ENCODE results near the gene MPZL3. TPM values are rescaled to one million over a fixed set of nuclear protein-coding genes. Genes with fewer than 3 reads are reported as not detected.

Gene MPZL3
- total RNA-seq, 1 experiment from 2014 or later: 8.7 TPM

- no peaks in the 10 kb centered on the region for H4K20me1 ChIP-seq (ENCODE audit: insufficient read depth)
- no peak for DNase-seq (ENCODE audit: low read depth, low spot score)
- BruUV-seq (replicated peaks): no TSS peak
- no peak for TF ChIP-seq MAX (IDR thresholded peaks at IDR 0.05)
- H3K36me3 ChIP-seq (ENCODE audit: control insufficient read depth in 1 of 2, insufficient read depth in 2 of 2, low read length in 2 of 2): no peaks in the 10 kb centered on the region
- H3K4me3 ChIP-seq (replicated peaks in 1 of 2; ENCODE audit: low read depth in 1 of 2, low read length in 2 of 2): no peak overlapping the region
- no peak overlapping the region for H3K9ac ChIP-seq (ENCODE audit: low read length)
- no peaks in the 10 kb centered on the region for H3K4me1 ChIP-seq (ENCODE audit: control insufficient read depth in 1 of 2, insufficient read depth in 2 of 2, low read length in 2 of 2)
- H3K27ac ChIP-seq (ENCODE audit: low read depth, low read length): no peak overlapping the region
- intact Hi-C loops (cut with micrococcal nuclease): no loop called here
- CTCF ChIA-PET: no interaction called here
- H3K27me3 ChIP-seq (ENCODE audit: insufficient read depth, low read length): peaks cover 3% of the 10 kb centered on the region; the same call in 1 of the 2 replicates
- no peak for ATAC-seq
- POLR2A ChIA-PET: no interaction called here
- H2AFZ ChIP-seq (ENCODE audit: low read depth, low read length, poor library complexity, severe bottlenecking): no peak overlapping the region
- RAD21 ChIA-PET (ENCODE audit: low non-redundant PET in 1 of 2, low total read pairs in 2 of 2, uncharacterized antibody in 2 of 2, unreplicated experiment in 2 of 2): no interaction called here
- no peaks in the 10 kb centered on the region for H3K9me3 ChIP-seq (ENCODE audit: control insufficient read depth in 1 of 2, insufficient read depth in 1 of 2, low read depth in 1 of 2, low read length in 2 of 2)
- no peaks in the 10 kb centered on the region for H3K79me2 ChIP-seq (ENCODE audit: insufficient read depth, low read length)
- H3K9me2 ChIP-seq (ENCODE audit: insufficient read depth): no peaks in the 10 kb centered on the region
- H3K4me2 ChIP-seq (ENCODE audit: low read length): no peak overlapping the region
Measured at GRCh38 chr11:118219244-118219643, 32.9 kb downstream of the MPZL3 start.

GRCh38 chr11:118217575-118217974 lies 34.6 kb downstream of the MPZL3 start:
- Histone ChIP-seq H3K79me2 (ENCODE audit: insufficient read depth, low read length) (no peaks in the 10 kb centered on the region), H2AFZ (ENCODE audit: low read depth, low read length, poor library complexity, severe bottlenecking) (no peak overlapping the region), H3K9ac (ENCODE audit: low read length) (no peak overlapping the region), H3K4me3 (replicated peaks in 1 of 2; ENCODE audit: low read depth in 1 of 2, low read length in 2 of 2) (no peak overlapping the region), H3K9me2 (ENCODE audit: insufficient read depth) (no peaks in the 10 kb centered on the region), H3K36me3 (ENCODE audit: control insufficient read depth in 1 of 2, insufficient read depth in 2 of 2, low read length in 2 of 2) (no peaks in the 10 kb centered on the region), H3K4me1 (ENCODE audit: control insufficient read depth in 1 of 2, insufficient read depth in 2 of 2, low read length in 2 of 2) (no peaks in the 10 kb centered on the region), H3K9me3 (ENCODE audit: control insufficient read depth in 1 of 2, insufficient read depth in 1 of 2, low read depth in 1 of 2, low read length in 2 of 2) (no peaks in the 10 kb centered on the region), H3K4me2 (ENCODE audit: low read length) (no peak overlapping the region), H3K27ac (ENCODE audit: low read depth, low read length) (no peak overlapping the region), H4K20me1 (ENCODE audit: insufficient read depth) (no peaks in the 10 kb centered on the region), H3K27me3 (ENCODE audit: insufficient read depth, low read length) (peaks cover 16% of the 10 kb centered on the region; the same call in 1 of the 2 replicates)
- TF ChIP-seq ATF3 (IDR thresholded peaks at IDR 0.05) (no peak), POLR2AphosphoS5 (IDR thresholded peaks at IDR 0.05; ENCODE audit: low read depth, low read length) (no peak), EZH2phosphoT487 (IDR thresholded peaks at IDR 0.05; ENCODE audit: borderline replicate concordance) (no peak), SIN3A (IDR thresholded peaks at IDR 0.05; ENCODE audit: low read depth) (no peak), YY1 (IDR thresholded peaks at IDR 0.05; ENCODE audit: extremely low read depth, insufficient replicate concordance, low read depth, low read length) (no peak), TCF7L2 (IDR thresholded peaks at IDR 0.05; ENCODE audit: borderline replicate concordance, extremely low read depth, insufficient read depth, insufficient read length) (no peak), CBX3 (IDR thresholded peaks at IDR 0.05; ENCODE audit: low read depth) (no peak), RAD21 (IDR thresholded peaks at IDR 0.05; ENCODE audit: low read depth) (no peak), EZH2 (IDR thresholded peaks at IDR 0.05) (no peak), JUND (IDR thresholded peaks at IDR 0.05) (no peak), POLR2A (IDR thresholded peaks at IDR 0.05; ENCODE audit: borderline replicate concordance, extremely low read depth, insufficient read depth, insufficient read length) (no peak), ZFX (IDR thresholded peaks at IDR 0.05) (no peak), FOSL1 (IDR thresholded peaks at IDR 0.05; ENCODE audit: low read depth) (no peak), CTCF (IDR thresholded peaks at IDR 0.05 in 2 of 3, conservative IDR thresholded peaks at IDR 0.05 in 1 of 3; ENCODE audit: borderline replicate concordance in 1 of 3, insufficient read depth in 1 of 3, low read depth in 2 of 3, low read length in 2 of 3) (no peak), EGR1 (IDR thresholded peaks at IDR 0.05; ENCODE audit: low read depth) (no peak)
- ChIA-PET CTCF (no interaction called here), RAD21 (ENCODE audit: low non-redundant PET in 1 of 2, low total read pairs in 2 of 2, uncharacterized antibody in 2 of 2, unreplicated experiment in 2 of 2) (no interaction called here), POLR2A (no interaction called here)
- no peak for ATAC-seq
- no peak for DNase-seq (ENCODE audit: low read depth, low spot score)
- no TSS peak for BruUV-seq (replicated peaks)
- intact Hi-C loops (cut with micrococcal nuclease): no loop called here
